Measurements from ENCODE around the gene SLC25A24.

GRCh38 chr1:108149796-108150467 lies 50.2 kb downstream of the SLC25A24 start:
- no peak for TF ChIP-seq RARB (CRISPR knock-in tag; IDR thresholded peaks at IDR 0.05)
- TF ChIP-seq PATZ1 (CRISPR knock-in tag; IDR thresholded peaks at IDR 0.05; ENCODE audit: borderline replicate concordance): no peak
- no peak for TF ChIP-seq ZC3H10 (CRISPR knock-in tag; IDR thresholded peaks at IDR 0.05)
- TF ChIP-seq CSRNP3 (CRISPR knock-in tag; IDR thresholded peaks at IDR 0.05): no peak
- no peak for TF ChIP-seq CREB5 (CRISPR knock-in tag; IDR thresholded peaks at IDR 0.05; ENCODE audit: low read depth)
- no peak for TF ChIP-seq PPARA (CRISPR knock-in tag; IDR thresholded peaks at IDR 0.05; ENCODE audit: borderline replicate concordance)
- TF ChIP-seq TCF4 (CRISPR knock-in tag; IDR thresholded peaks at IDR 0.05; ENCODE audit: borderline replicate concordance): no peak
- TF ChIP-seq ISL1 (CRISPR knock-in tag; IDR thresholded peaks at IDR 0.05): peak; percentile 70
- no peak for TF ChIP-seq ZFP30 (CRISPR knock-in tag; IDR thresholded peaks at IDR 0.05)
- no peak for TF ChIP-seq ZNF8 (CRISPR knock-in tag; IDR thresholded peaks at IDR 0.05)
